Measurements from ENCODE around the gene SCYGR4. TPM values are rescaled to one million over a fixed set of nuclear protein-coding genes. Genes with fewer than 3 reads are reported as not detected.

The SCYGR4 gene
- total RNA-seq, 5 donors from 2014 or later (not counting 1 experiment from before 2014, with no cell fraction given), result not detected

DNA sequence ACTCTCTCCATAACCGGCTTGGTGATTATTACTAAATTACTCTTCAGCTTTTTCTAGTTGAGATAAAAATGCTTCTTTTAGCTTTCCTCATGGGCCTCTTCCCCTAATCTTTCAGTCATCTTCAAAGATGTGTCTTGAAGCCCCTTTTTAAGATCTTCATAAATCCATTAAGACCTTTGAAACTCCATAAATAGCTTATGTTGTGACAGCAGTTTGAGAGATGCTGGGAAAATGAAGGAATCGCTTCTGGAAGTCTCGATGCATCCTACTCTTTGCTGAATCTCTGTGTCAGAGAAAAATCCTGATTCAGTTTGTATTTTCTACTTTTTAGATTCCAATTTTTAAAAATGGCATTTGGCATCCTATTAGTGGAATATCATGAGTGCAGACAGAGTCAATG is 13.0 kb downstream of the SCYGR4 start:
- no peak for ATAC-seq (replicated peaks in 1 of 4)
- 100% methylated on average over 1 of the region's 3 CpGs for WGBS (ENCODE audit: insufficient coverage)
- ChIA-PET POLR2A (no interaction called here), CTCF (no interaction called here)
- no peaks in the 10 kb centered on the region for H3K4me1 Mint-ChIP-seq
- peaks cover 18 to 20% of the 10 kb centered on the region in 2 donors for H3K27me3 Mint-ChIP-seq
- H3K9me3 Mint-ChIP-seq, result no peaks in the 10 kb centered on the region
- Histone ChIP-seq H3K27ac (ENCODE audit: low read length) (no peak overlapping the region), H3K9me3 (no peaks in the 10 kb centered on the region), H3K36me3 (ENCODE audit: control insufficient read depth in 2 of 2, extremely low read depth in 1 of 2, insufficient read depth in 1 of 2, low read length in 1 of 2) (no peaks in the 10 kb centered on the region), H3K4me3 (ENCODE audit: control insufficient read depth in 1 of 2, extremely low read depth in 1 of 2, low read length in 1 of 2) (no peak overlapping the region), H3K27me3 (replicated peaks in 1 of 2; ENCODE audit: control insufficient read depth in 2 of 2, extremely low read depth in 1 of 2, insufficient read depth in 2 of 2, low read length in 1 of 2) (peaks cover 3 to 4% of the 10 kb centered on the region in 2 experiments), H3K4me1 (ENCODE audit: control insufficient read depth in 1 of 2, extremely low read depth in 1 of 2, insufficient read depth in 2 of 2, low read length in 2 of 2) (no peaks in the 10 kb centered on the region)
- H3K36me3 Mint-ChIP-seq, result no peaks in the 10 kb centered on the region
- no peak for DNase-seq
- no peak overlapping the region for H3K4me3 Mint-ChIP-seq
- H3K27ac Mint-ChIP-seq, result no peak overlapping the region

DNA sequence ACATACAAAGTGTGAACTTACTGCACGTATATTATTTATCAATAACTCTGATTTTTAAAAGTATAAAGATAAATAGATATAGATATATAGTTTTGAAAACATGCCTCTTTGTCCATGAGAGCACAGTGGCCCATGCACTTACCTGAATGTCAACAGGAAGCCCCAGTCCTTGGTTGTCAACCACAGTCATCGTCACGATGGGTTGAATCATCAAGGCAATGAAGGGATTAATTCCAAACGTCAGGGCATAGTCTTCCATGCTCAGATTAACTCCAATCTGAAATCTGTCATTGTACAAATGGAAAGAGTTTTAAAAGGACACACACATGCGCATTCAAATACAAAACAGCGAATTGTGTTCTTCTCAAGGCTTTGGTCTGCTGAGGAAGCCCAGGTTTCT is 15.5 kb downstream of the SCYGR4 start:
- CTCF ChIA-PET, result no interaction called here
- POLR2A ChIA-PET, result no interaction called here

DNA sequence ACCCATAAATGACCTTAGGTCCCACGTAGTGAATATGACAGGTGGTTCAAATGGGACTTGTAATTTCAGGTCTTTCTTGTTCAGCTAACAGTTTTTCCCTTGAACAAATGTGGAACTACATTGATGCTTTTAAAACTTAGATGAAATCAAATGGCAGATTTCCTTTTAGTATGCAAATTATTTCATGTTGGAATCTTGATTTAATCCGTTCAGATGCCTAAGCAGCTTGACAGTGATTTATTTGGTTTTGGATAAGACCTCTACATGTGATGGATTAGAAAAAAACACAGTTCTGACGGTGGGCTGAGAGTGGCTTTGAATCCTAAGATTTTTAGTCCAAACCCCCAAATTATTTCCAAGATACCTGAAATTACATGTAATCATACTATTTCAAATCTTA is 16.9 kb downstream of the SCYGR4 start:
- Histone ChIP-seq H3K4me1 (ENCODE audit: control insufficient read depth in 1 of 2, extremely low read depth in 1 of 2, insufficient read depth in 2 of 2, low read length in 2 of 2) (no peaks in the 10 kb centered on the region), H3K36me3 (ENCODE audit: control insufficient read depth in 2 of 2, extremely low read depth in 1 of 2, insufficient read depth in 1 of 2, low read length in 1 of 2) (no peaks in the 10 kb centered on the region), H3K27me3 (replicated peaks in 1 of 2; ENCODE audit: control insufficient read depth in 2 of 2, extremely low read depth in 1 of 2, insufficient read depth in 2 of 2, low read length in 1 of 2) (no peaks in the 10 kb centered on the region), H3K27ac (ENCODE audit: low read length) (no peak overlapping the region), H3K4me3 (ENCODE audit: control insufficient read depth in 1 of 2, extremely low read depth in 1 of 2, low read length in 1 of 2) (no peak overlapping the region), H3K9me3 (no peaks in the 10 kb centered on the region)
- DNase-seq, result no peak
- Mint-ChIP-seq H3K27me3 (peaks cover 8 to 9% of the 10 kb centered on the region in 2 donors), H3K36me3 (no peaks in the 10 kb centered on the region), H3K4me1 (no peaks in the 10 kb centered on the region), H3K4me3 (no peak overlapping the region), H3K9me3 (no peaks in the 10 kb centered on the region), H3K27ac (no peak overlapping the region)
- no peak for ATAC-seq (replicated peaks in 1 of 4)
- CTCF ChIA-PET, result no interaction called here
- POLR2A ChIA-PET, result no interaction called here
- 20% methylated on average over 1 of the region's 3 CpGs for WGBS (ENCODE audit: insufficient coverage)

More for the DNA sequence above, 15.5 kb downstream of the SCYGR4 start:
- DNase-seq (no peak), ATAC-seq (replicated peaks in 1 of 4) (no peak)
- Histone ChIP-seq H3K4me1 (ENCODE audit: control insufficient read depth in 1 of 2, extremely low read depth in 1 of 2, insufficient read depth in 2 of 2, low read length in 2 of 2) (no peaks in the 10 kb centered on the region), H3K9me3 (no peaks in the 10 kb centered on the region), H3K27me3 (replicated peaks in 1 of 2; ENCODE audit: control insufficient read depth in 2 of 2, extremely low read depth in 1 of 2, insufficient read depth in 2 of 2, low read length in 1 of 2) (peaks cover 3 to 4% of the 10 kb centered on the region in 2 experiments), H3K36me3 (ENCODE audit: control insufficient read depth in 2 of 2, extremely low read depth in 1 of 2, insufficient read depth in 1 of 2, low read length in 1 of 2) (no peaks in the 10 kb centered on the region), H3K27ac (ENCODE audit: low read length) (no peak overlapping the region), H3K4me3 (ENCODE audit: control insufficient read depth in 1 of 2, extremely low read depth in 1 of 2, low read length in 1 of 2) (no peak overlapping the region)
- H3K4me1 Mint-ChIP-seq, result no peaks in the 10 kb centered on the region
- no peaks in the 10 kb centered on the region for H3K36me3 Mint-ChIP-seq
- H3K9me3 Mint-ChIP-seq, result no peaks in the 10 kb centered on the region
- no CpG with 5 or more reads among the region's 6 CpGs for WGBS (ENCODE audit: insufficient coverage)
- H3K27ac Mint-ChIP-seq, result no peak overlapping the region
- H3K27me3 Mint-ChIP-seq, result peaks cover 13 to 16% of the 10 kb centered on the region in 2 donors
- no peak overlapping the region for H3K4me3 Mint-ChIP-seq

DNA sequence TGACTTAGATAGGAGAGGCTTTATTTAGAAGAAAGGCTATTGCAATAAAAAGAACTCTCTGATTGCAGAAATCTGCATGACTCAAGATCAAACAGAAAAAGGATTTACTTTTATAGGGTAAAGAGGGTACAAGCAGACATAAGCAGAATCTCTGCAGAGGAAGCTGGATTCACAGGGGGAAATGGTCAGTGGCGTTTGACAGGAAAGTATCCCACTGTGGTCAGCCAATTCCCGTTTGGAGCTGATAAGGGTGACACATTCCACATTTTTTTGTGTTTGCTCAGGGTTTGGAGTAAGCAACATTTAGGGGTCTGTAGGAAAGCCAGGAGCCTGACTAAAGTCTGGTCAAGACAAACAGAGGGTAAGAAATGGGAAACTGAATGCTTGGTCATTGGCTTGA is 25.4 kb downstream of the SCYGR4 start:
- WGBS (ENCODE audit: insufficient coverage), result no CpG with 5 or more reads among the region's 2 CpGs
- no peak for ATAC-seq (replicated peaks in 1 of 4)
- H3K27ac Mint-ChIP-seq, result no peak overlapping the region

DNA sequence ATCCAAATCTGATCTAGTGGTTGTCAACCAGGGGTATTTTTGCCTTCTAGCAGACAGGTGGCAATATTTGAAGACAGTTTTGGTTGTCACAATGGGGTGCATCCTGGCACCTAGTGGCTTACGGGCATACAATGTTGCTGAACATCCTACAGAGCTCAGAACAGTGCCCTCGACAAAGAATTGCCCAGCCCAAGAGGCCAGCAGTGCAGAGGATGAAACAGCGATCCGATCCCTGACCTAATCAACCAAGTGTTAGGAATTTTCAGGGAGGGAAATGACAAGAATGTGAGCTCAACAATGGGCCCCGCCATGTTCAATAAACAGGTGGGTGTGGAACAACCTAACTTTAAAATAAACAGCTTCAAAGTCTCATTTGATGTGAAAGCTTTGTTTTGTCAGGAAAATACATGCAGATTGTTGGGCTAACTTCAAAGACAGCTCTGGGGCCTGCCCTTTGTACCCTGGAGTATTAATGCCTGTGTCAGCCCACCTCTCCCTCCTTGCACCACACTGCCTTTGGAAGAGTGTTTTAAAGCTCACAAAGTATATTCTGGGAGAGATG is 26.8 kb downstream of the SCYGR4 start:
- Histone ChIP-seq H3K27me3 (replicated peaks in 1 of 2; ENCODE audit: control insufficient read depth in 2 of 2, extremely low read depth in 1 of 2, insufficient read depth in 2 of 2, low read length in 1 of 2) (no peaks in the 10 kb centered on the region), H3K4me1 (ENCODE audit: control insufficient read depth in 1 of 2, extremely low read depth in 1 of 2, insufficient read depth in 2 of 2, low read length in 2 of 2) (no peaks in the 10 kb centered on the region), H3K4me3 (ENCODE audit: control insufficient read depth in 1 of 2, extremely low read depth in 1 of 2, low read length in 1 of 2) (no peak overlapping the region), H3K36me3 (ENCODE audit: control insufficient read depth in 2 of 2, extremely low read depth in 1 of 2, insufficient read depth in 1 of 2, low read length in 1 of 2) (no peaks in the 10 kb centered on the region), H3K9me3 (no peaks in the 10 kb centered on the region), H3K27ac (ENCODE audit: low read length) (no peak overlapping the region)
- ATAC-seq (replicated peaks in 1 of 4), result no peak
- Mint-ChIP-seq H3K9me3 (no peaks in the 10 kb centered on the region), H3K27me3 (peaks cover 0 to 15% of the 10 kb centered on the region in 2 donors), H3K36me3 (no peaks in the 10 kb centered on the region), H3K4me1 (no peaks in the 10 kb centered on the region), H3K4me3 (no peak overlapping the region), H3K27ac (no peak overlapping the region)
- 83% methylated on average over 1 of the region's 5 CpGs for WGBS (ENCODE audit: insufficient coverage)
- DNase-seq, result no peak
- CTCF ChIA-PET, result no interaction called here
- POLR2A ChIA-PET, result no interaction called here

More for the DNA sequence above, 25.4 kb downstream of the SCYGR4 start:
- no peak overlapping the region for H3K27ac ChIP-seq (ENCODE audit: low read length)
- no peaks in the 10 kb centered on the region for H3K9me3 ChIP-seq
- POLR2A ChIA-PET, result no interaction called here
- H3K36me3 ChIP-seq (ENCODE audit: control insufficient read depth in 2 of 2, extremely low read depth in 1 of 2, insufficient read depth in 1 of 2, low read length in 1 of 2), result no peaks in the 10 kb centered on the region
- no peaks in the 10 kb centered on the region for H3K9me3 Mint-ChIP-seq
- no peaks in the 10 kb centered on the region for H3K4me1 ChIP-seq (ENCODE audit: control insufficient read depth in 1 of 2, extremely low read depth in 1 of 2, insufficient read depth in 2 of 2, low read length in 2 of 2)
- peaks cover 0 to 9% of the 10 kb centered on the region in 2 donors for H3K27me3 Mint-ChIP-seq
- no peak for DNase-seq
- H3K4me3 Mint-ChIP-seq, result no peak overlapping the region
- no peaks in the 10 kb centered on the region for H3K27me3 ChIP-seq (replicated peaks in 1 of 2; ENCODE audit: control insufficient read depth in 2 of 2, extremely low read depth in 1 of 2, insufficient read depth in 2 of 2, low read length in 1 of 2)
- no peaks in the 10 kb centered on the region for H3K36me3 Mint-ChIP-seq
- CTCF ChIA-PET, result no interaction called here
- no peaks in the 10 kb centered on the region for H3K4me1 Mint-ChIP-seq
- no peak overlapping the region for H3K4me3 ChIP-seq (ENCODE audit: control insufficient read depth in 1 of 2, extremely low read depth in 1 of 2, low read length in 1 of 2)

DNA sequence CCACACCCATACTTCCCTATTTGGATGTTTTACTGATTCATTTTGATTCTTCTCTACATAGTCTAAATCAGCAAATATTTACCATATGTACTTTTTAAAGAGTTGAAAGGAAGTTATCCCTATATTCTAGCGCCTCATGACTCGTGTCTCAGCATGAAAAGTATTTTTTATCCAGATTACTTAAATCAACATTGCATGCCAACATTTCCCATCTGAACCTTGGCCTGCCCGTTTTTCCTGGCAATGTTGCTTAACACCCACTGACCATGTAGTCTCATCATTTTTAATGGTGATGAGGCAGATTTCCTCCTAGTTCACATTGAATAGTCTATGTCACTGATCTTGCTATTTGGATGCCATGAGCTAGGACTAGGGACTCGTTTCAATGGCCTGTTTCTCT is 36.1 kb downstream of the SCYGR4 start:
- Mint-ChIP-seq H3K27ac (no peak overlapping the region), H3K36me3 (no peaks in the 10 kb centered on the region), H3K4me1 (no peaks in the 10 kb centered on the region), H3K4me3 (no peak overlapping the region), H3K9me3 (no peaks in the 10 kb centered on the region), H3K27me3 (peaks cover 2 to 5% of the 10 kb centered on the region in 2 donors)
- H3K27ac ChIP-seq (ENCODE audit: low read length), result no peak overlapping the region
- DNase-seq, result no peak
- H3K4me3 ChIP-seq (ENCODE audit: control insufficient read depth in 1 of 2, extremely low read depth in 1 of 2, low read length in 1 of 2), result no peak overlapping the region
- H3K27me3 ChIP-seq (replicated peaks in 1 of 2; ENCODE audit: control insufficient read depth in 2 of 2, extremely low read depth in 1 of 2, insufficient read depth in 2 of 2, low read length in 1 of 2), result no peaks in the 10 kb centered on the region
- no peak for ATAC-seq (replicated peaks in 1 of 4)
- ChIA-PET CTCF (no interaction called here), POLR2A (no interaction called here)
- H3K36me3 ChIP-seq (ENCODE audit: control insufficient read depth in 2 of 2, extremely low read depth in 1 of 2, insufficient read depth in 1 of 2, low read length in 1 of 2), result no peaks in the 10 kb centered on the region
- no CpG with 5 or more reads among the region's 4 CpGs for WGBS (ENCODE audit: insufficient coverage)
- no peaks in the 10 kb centered on the region for H3K4me1 ChIP-seq (ENCODE audit: control insufficient read depth in 1 of 2, extremely low read depth in 1 of 2, insufficient read depth in 2 of 2, low read length in 2 of 2)
- no peaks in the 10 kb centered on the region for H3K9me3 ChIP-seq

DNA sequence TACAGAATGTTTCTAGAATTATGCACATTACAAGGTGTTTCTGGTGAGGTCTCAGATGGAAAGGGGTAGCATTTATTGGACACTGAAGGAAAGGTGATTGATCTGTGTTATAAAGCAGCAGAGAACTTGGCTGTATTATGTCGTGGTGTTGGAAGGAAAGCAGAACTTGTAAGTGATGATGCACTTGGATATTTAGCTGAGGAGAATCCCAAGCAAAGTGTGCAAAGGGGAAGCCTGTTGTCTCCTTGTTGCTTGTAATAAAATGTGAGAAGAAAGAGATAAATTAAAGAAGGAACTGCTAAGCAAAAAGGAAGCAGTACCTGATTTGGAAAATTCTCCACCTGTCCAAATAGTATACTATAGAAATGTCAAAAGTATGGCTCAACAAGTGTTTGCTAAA is 37.1 kb downstream of the SCYGR4 start:
- H3K27me3 Mint-ChIP-seq, result peaks cover 2 to 5% of the 10 kb centered on the region in 2 donors
- Histone ChIP-seq H3K27me3 (replicated peaks in 1 of 2; ENCODE audit: control insufficient read depth in 2 of 2, extremely low read depth in 1 of 2, insufficient read depth in 2 of 2, low read length in 1 of 2) (no peaks in the 10 kb centered on the region), H3K4me1 (ENCODE audit: control insufficient read depth in 1 of 2, extremely low read depth in 1 of 2, insufficient read depth in 2 of 2, low read length in 2 of 2) (no peaks in the 10 kb centered on the region), H3K36me3 (ENCODE audit: control insufficient read depth in 2 of 2, extremely low read depth in 1 of 2, insufficient read depth in 1 of 2, low read length in 1 of 2) (no peaks in the 10 kb centered on the region), H3K4me3 (ENCODE audit: control insufficient read depth in 1 of 2, extremely low read depth in 1 of 2, low read length in 1 of 2) (no peak overlapping the region), H3K27ac (ENCODE audit: low read length) (no peak overlapping the region), H3K9me3 (no peaks in the 10 kb centered on the region)
- H3K9me3 Mint-ChIP-seq, result no peaks in the 10 kb centered on the region
- H3K4me1 Mint-ChIP-seq, result no peaks in the 10 kb centered on the region
- POLR2A ChIA-PET, result no interaction called here
- CTCF ChIA-PET, result no interaction called here
- no peak overlapping the region for H3K27ac Mint-ChIP-seq
- WGBS (ENCODE audit: insufficient coverage), result 44% methylated on average over 1 of the region's 1 CpG
- DNase-seq (no peak), ATAC-seq (replicated peaks in 1 of 4) (no peak)
- H3K4me3 Mint-ChIP-seq, result no peak overlapping the region
- no peaks in the 10 kb centered on the region for H3K36me3 Mint-ChIP-seq

Measured in T-cell (primary cell).